WERI-Rb-1 (cell line): ENCODE data around the gene MAST4.

ENCODE experiments used
- DNase-seq: peaks from one replicate; pipeline ENCODE4 v3.0.0-alpha.2; 2020
- H3K27ac ChIP-seq: fragments of 250-450 bp; sonication (Bioruptor Pico); 2 replicates; pipeline ENCODE4 v1.5.1; 2020; ENCODE audit warnings: mild to moderate bottlenecking, moderate library complexity
- H3K27me3 ChIP-seq: fragments of 250-450 bp; sonication (Bioruptor Pico); 2 replicates; pipeline ENCODE4 v1.5.1; 2021; ENCODE audit warnings: mild to moderate bottlenecking, low read depth, moderate library complexity; ENCODE audit not compliant: insufficient read depth, severe bottlenecking
- H3K36me3 ChIP-seq: fragments of 250-450 bp; sonication (Bioruptor Pico); 2 replicates; pipeline ENCODE4 v1.5.1; 2020; ENCODE audit warnings: mild to moderate bottlenecking, moderate library complexity
- H3K4me3 ChIP-seq: 2 replicates; pipeline ENCODE4 v1.5.1; 2011; ENCODE audit warnings: low read depth, mild to moderate bottlenecking, control low read depth, low read length
- H3K9me3 ChIP-seq: fragments of 250-450 bp; sonication (Bioruptor Pico); 2 replicates; pipeline ENCODE4 v1.5.1; 2021; ENCODE audit warnings: mild to moderate bottlenecking, moderate library complexity; ENCODE audit not compliant: severe bottlenecking
- CTCF ChIP-seq: IDR thresholded peaks from 2 replicates; pipeline ENCODE4 v1.5.1; 2011; ENCODE audit warnings: low read depth, mild to moderate bottlenecking, control low read depth, inconsistent platforms, low read length

MAST4 gene

GRCh38 chr5:66991746-66992145, 395.6 kb downstream of the MAST4 start:
- Histone ChIP-seq H3K9me3 (no peaks in the 10 kb centered on the region), H3K4me3 (no peak overlapping the region), H3K36me3 (no peaks in the 10 kb centered on the region), H3K27me3 (no peaks in the 10 kb centered on the region), H3K27ac (no peak overlapping the region)
- no peak for DNase-seq
- TF ChIP-seq CTCF: no peak

GRCh38 chr5:66992547-66992946, 396.4 kb downstream of the MAST4 start:
- no peak for TF ChIP-seq CTCF
- DNase-seq: no peak
- no peak overlapping the region for H3K4me3 ChIP-seq

GRCh38 chr5:66993448-66993847, 397.3 kb downstream of the MAST4 start:
- no peak overlapping the region for H3K27ac ChIP-seq
- no peaks in the 10 kb centered on the region for H3K9me3 ChIP-seq
- no peak for TF ChIP-seq CTCF
- peak; percentile 54 for DNase-seq
- no peak overlapping the region for H3K4me3 ChIP-seq
- H3K36me3 ChIP-seq: no peaks in the 10 kb centered on the region
- H3K27me3 ChIP-seq: no peaks in the 10 kb centered on the region

More at GRCh38 chr5:66992547-66992946, 396.4 kb downstream of the MAST4 start:
- no peaks in the 10 kb centered on the region for H3K27me3 ChIP-seq
- H3K27ac ChIP-seq: no peak overlapping the region
- no peaks in the 10 kb centered on the region for H3K9me3 ChIP-seq
- H3K36me3 ChIP-seq: no peaks in the 10 kb centered on the region

GRCh38 chr5:66993882-66994281, 397.7 kb downstream of the MAST4 start:
- H3K36me3 ChIP-seq: no peaks in the 10 kb centered on the region
- no peaks in the 10 kb centered on the region for H3K9me3 ChIP-seq
- DNase-seq: no peak
- no peaks in the 10 kb centered on the region for H3K27me3 ChIP-seq
- H3K4me3 ChIP-seq: no peak overlapping the region
- no peak overlapping the region for H3K27ac ChIP-seq
- no peak for TF ChIP-seq CTCF

GRCh38 chr5:66994790-66995189, 398.6 kb downstream of the MAST4 start:
- Histone ChIP-seq H3K36me3 (no peaks in the 10 kb centered on the region), H3K27me3 (no peaks in the 10 kb centered on the region), H3K4me3 (no peak overlapping the region), H3K27ac (no peak overlapping the region), H3K9me3 (no peaks in the 10 kb centered on the region)
- no peak for TF ChIP-seq CTCF
- no peak for DNase-seq

GRCh38 chr5:67000794-67001475, 404.7 kb downstream of the MAST4 start:
- no peak for DNase-seq
- no peak overlapping the region for H3K27ac ChIP-seq
- H3K9me3 ChIP-seq: no peaks in the 10 kb centered on the region
- no peaks in the 10 kb centered on the region for H3K36me3 ChIP-seq
- no peak overlapping the region for H3K4me3 ChIP-seq
- H3K27me3 ChIP-seq: no peaks in the 10 kb centered on the region
- no peak for TF ChIP-seq CTCF
